Measurements from ENCODE around the gene AADAC.

DNA sequence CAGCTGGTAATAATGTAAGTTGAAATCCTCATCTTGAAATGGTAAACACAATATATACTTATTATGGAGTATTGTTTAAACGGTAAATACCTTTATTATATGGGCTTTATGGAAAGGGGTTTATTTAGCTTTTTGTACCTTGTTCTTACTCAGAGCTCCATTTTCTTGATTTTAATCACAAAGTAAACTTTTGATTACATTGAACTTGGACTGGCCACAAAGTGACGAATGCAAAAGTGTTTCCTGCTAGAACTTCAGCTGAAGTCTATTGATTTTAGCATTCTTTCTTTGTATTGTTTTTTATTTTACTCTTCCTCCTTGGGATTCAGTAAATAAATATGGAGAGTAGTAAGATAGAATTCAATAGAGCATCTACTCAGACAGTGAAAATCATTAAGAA is 19.8 kb upstream of the AADAC start:
- TF ChIP-seq CTCF (IDR thresholded peaks at IDR 0.05; ENCODE audit: borderline replicate concordance, extremely low read depth, low read length, poor library complexity, severe bottlenecking) = no peak
- TF ChIP-seq EZH2 (IDR thresholded peaks at IDR 0.05; ENCODE audit: borderline replicate concordance, low read depth, low read length, severe bottlenecking) = no peak

All from DND-41 (cell line).